HT1080 (cell line): Measurements from ENCODE around the gene CCNJL. TPM values are rescaled to one million over a fixed set of nuclear protein-coding genes. Genes with fewer than 3 reads are reported as not detected.
"Not testable (repeated sequence)": the region's sequence is repeated elsewhere in the genome, so short reads cannot be mapped to it uniquely, and the experiment has no call there.

Source experiments
- DNase-seq: peaks from one replicate; pipeline ENCODE4 v3.0.0-alpha.2; 2015; ENCODE audit warnings: low read depth
- polyA plus RNA-seq, 2 experiments: library from polyadenylated mRNA; depleted of rRNA; stranded (reverse); fragments of >200 nt; gene quantifications; 2 replicates each; pipeline ENCODE4 v1.2.3, GENCODE V29; 2015
- total RNA-seq: library from RNA; depleted of rRNA; stranded (reverse); fragments of >200 nt; shearing (Covaris generic); gene quantifications from 2 replicates; pipeline ENCODE4 v1.2.3, GENCODE V29; 2014; rRNA removed

CCNJL gene
- total RNA-seq, result 12.7 and 13.8 TPM in 2 replicates
- polyA plus RNA-seq (2015; cell fraction: cytosol; rRNA removed), result 8.4 and 9.3 TPM in 2 replicates
- polyA plus RNA-seq (2015; cell fraction: nucleus; rRNA removed), result 3.9 and 4.3 TPM in 2 replicates

GRCh38 chr5:160312134-160312959 lies at the start of gene CCNJL:
CCNJL (minus strand) TSS chr5:160312564; CDS start chr5:160311923, 641 bp downstream.
- DNase-seq, result peak; percentile 84

DNA sequence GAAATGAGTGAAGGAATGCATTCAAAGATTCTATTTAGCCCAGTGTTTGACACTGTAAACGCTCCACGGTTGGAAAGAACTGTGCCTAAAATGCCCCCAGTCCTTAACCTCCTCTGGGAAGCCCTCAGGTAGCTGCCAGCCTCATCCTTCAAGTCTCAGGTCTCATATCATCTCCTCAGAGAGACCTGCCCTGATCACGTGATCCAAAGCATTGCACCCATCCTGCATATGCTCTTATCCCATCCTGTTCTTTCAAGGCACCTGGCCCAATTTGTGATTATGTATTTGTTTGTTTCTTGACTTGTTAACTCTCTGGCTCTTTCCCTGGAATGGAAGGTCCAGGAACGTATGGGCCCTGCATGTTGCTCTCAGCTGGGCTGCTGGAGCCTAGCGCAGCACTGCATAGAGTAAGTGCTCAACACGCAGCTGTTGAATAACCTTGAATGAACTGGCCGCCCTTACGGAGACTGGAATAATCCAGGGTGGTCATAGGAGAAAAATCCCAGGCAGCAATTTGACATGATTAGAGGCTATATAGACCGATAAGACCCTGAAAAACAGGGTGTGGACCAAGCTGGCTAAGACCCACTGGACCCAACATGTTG lies 49.4 kb upstream of the CCNJL start:
- DNase-seq, result no peak

DNA sequence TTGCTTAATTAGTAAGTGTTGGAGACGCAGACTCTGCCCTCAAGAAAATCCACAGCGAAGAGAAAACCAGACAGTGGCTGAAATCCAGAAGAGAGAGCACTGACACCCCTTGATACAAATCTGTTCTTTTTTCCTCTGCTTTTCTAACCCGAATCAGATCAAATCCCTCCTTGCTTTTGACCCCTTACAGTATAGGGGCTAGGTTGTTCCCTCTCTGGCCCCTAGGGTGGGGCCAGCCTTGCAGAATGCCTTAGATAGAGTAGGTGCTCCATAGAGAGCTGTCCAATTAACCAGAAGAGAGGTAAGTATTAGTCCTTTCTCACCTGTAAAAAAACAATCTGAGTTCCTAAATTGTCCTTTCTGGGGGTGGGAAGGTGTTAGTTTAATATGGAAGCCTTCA lies 47.9 kb upstream of the CCNJL start:
- no peak for DNase-seq

GRCh38 chr5:160359816-160360215 lies 47.5 kb upstream of the CCNJL start:
- DNase-seq, result no peak

GRCh38 chr5:160359242-160359641 lies 46.9 kb upstream of the CCNJL start:
- no peak for DNase-seq

- no peak for DNase-seq
Observed at GRCh38 chr5:160357861-160358411, 45.6 kb upstream of the CCNJL start.

DNA sequence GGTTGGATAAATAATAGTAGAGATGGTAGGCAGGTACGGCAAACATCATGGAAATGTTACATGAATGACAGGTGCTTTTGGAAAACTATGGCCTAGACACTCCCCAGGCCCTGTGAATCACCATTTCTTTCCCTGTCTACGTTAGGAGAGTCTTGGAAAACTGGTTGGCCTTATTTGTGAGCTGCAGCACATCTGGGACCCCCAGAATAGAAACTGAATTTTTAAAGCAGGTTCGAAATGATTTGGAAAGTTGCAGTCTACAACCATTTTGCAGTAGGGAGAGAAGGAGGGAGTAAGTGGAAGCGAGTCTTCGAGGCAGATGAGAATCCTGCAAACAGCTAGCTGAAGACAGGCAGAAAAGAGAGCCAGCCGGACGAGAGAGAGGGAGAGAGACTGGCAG lies 45.0 kb upstream of the CCNJL start:
- DNase-seq, result no peak

DNA sequence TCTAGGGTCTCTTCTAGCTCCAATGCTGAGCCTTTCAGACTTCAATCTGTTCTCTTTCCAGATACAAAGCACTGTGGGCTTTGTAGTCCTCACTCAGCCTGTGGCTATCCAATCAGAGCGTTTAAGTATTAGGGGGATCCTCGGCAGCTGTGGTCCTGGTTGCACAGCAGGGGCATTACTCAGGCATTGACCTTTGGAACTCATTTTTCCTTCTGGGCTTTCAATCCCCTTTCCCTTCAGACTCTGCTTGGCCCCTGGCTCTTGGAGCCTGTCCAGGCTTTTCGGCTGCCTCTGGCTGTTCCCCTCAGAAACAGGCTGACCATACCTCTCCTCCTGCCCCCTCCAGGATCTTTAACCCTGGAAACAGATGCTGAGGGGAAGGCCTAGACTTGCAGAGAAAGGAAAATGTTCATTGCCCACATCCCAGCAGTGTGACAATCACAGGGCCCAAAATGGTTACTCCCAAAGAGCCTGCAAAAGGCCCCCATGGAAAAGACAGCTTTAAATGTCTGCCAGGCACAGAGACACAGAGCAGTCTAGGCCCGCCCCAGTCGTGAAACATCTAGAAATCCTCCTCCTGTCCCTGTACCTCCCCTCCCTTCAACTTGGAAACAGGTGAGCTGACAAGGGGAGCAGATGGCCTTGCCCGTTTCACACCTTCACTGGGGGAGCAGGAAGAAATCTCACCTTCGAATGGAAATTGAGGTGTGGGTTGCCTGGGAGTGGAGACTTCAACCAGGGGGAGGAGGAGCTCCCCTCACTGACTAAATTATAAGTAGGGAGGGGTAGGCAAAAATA lies 44.4 kb upstream of the CCNJL start:
- no peak for DNase-seq

DNA sequence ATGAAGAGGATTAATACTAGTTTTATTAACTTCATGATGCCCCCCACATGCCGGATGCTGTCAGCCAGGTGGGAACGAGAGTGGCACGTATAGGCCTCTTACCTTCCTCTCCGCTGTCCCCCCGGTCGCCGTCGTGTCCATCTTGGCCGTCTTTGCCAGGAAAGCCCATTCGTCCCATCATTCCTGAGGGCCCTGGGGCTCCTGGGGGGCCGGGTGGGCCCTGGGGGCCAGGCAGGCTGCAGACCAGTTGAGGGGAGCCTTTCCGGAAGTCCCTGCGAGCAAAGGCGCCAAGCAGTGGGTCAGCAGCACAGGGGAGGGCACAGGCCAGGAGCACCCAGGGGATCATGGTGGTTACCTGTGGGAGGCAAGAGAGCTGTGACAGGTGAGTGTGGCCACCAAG lies 42.3 kb upstream of the CCNJL start:
- DNase-seq, result no peak

GRCh38 chr5:160353379-160353778 lies 41.0 kb upstream of the CCNJL start:
- DNase-seq, result no peak

- no peak for DNase-seq
Observed at GRCh38 chr5:160352308-160352707, 39.9 kb upstream of the CCNJL start.

GRCh38 chr5:160349935-160350303 lies 37.6 kb upstream of the CCNJL start:
- no peak for DNase-seq

- DNase-seq, result no peak
Observed at GRCh38 chr5:160349249-160349934, 37.0 kb upstream of the CCNJL start.

DNA sequence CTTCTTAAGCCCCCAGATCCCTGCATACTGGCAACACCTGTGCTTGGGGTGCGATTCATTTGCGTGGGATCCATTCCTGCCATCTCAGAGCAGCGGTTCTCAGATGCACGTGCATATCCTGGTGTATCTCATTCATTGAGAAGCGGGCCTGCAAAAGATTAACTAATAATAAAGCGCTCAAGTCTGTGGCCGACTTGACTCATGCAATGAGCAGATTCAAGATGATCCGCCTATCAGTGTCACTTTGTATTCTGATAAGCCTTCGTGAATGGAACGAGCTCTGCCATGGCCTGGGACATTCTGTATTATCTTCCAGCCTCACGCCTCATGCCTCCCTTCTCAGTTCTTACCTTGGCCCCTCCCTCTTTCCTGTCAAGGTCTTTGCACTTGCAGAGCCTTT lies 35.7 kb upstream of the CCNJL start:
- no peak for DNase-seq

DNA sequence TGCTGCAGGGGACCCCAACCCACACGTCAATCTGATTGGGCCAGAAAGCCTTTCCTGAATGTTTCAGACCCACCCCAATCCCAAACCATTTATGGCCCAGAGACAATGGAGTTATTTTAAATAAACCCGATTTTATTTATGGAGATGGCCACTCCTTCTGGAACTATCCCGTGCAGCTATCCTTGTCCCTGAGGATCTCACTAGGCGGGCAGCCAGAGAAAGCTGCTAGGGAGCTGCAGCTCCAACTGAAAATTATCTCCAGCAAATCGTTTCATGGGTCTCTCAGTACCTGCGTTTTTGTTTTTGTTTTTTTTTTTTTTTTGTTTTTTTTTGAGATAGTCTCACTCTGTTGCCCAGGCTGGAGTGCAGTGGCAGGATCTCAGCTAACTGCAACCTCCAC lies 35.1 kb upstream of the CCNJL start:
- no peak for DNase-seq

GRCh38 chr5:160342413-160342941 lies 30.1 kb upstream of the CCNJL start:
- DNase-seq, result peak; percentile 50

DNA sequence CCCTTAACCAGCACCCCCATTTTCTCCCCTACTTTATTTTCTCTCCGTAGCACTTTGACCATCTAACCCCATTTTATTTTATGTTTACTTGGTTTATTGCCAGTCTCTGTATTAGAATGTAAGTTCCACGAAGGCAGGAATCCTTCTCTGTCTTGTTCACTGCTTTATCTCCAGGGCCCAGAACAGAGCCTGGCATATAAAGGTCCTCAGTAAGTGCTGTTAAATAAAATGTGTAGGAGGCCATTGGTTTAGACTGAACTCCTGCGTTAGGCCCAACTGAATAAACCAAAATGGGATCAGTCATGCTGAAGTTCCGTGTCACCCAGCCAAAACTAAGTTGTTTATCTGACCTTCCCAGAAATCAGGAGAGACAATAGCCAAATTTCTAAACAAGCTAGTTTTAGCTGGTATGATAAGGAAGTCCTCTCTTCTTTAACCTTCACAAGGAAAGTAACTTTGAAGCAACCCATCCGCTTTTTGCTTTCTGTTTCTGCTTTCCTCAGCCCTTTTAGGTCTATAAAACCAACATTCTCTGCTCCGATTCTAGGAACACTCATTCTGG lies 29.0 kb upstream of the CCNJL start:
- no peak for DNase-seq

DNA sequence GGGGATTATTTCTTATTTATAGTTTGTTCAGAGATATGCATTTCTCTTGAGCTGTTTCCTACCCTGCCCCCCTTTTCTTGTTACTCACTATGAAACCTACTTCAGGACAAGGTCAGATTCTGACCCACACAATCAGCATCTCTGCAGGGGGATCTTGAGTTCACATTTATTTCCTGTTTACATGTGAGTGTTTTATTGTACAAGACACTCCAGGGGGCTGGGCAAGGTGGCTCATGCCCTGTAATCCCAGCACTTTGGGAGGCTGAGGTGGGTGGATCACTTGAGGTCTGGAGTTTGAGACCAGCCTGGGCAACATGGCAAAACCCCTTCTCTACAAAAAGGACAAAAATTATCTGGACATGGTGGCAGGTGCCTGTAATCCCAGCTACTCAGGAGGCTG lies 28.1 kb upstream of the CCNJL start:
- DNase-seq, result not testable (repeated sequence)

DNA sequence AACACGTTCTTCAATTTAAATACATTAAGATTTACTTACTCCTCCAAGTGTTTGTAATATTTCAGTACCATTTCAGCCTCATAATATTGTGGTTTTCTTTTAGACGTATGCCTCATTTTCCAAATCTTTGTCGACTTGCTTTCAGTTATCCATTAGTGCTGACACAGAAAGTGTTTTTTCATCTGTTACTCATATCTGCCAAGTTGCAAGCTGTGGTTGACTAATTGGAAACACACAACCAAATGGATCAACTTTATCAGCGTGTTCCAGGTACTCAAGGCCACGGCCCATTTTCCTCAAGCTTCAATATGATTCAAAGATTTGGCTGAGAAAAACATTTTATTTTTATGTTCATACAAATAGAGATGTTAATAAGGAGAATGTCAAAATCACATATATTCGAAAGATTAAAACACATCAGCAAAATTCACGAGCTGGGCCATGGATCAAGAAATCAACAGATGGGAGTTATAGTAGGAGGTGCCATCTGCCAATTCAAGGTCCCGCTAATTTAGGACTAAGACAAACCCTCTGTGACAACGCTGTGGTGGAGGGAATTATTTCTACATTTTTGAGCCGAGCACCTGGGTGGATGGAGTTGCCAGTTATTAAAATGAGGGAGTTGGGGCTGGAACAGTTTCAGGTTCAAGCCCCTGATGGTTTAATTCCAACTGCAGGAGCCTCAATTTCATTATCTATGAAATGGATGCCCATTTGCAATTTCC lies 27.2 kb upstream of the CCNJL start:
- DNase-seq, result no peak

GRCh38 chr5:160334716-160335115 lies 22.4 kb upstream of the CCNJL start:
- not testable (repeated sequence) for DNase-seq
